HG03575 (cell line): ENCODE data around the gene IGFBP4.
"Not testable (repeated sequence)": the region's sequence is repeated elsewhere in the genome, so short reads cannot be mapped to it uniquely, and the experiment has no call there.

Experiments
- ATAC-seq: cut with Tn5 transposase; IDR thresholded peaks from one replicate; pipeline ENCODE4 v1.9.1; 2021; ENCODE audit not compliant: unreplicated experiment, insufficient number of reproducible peaks, low FRiP score; ENCODE audit errors: extremely low read depth

IGFBP4 gene

DNA sequence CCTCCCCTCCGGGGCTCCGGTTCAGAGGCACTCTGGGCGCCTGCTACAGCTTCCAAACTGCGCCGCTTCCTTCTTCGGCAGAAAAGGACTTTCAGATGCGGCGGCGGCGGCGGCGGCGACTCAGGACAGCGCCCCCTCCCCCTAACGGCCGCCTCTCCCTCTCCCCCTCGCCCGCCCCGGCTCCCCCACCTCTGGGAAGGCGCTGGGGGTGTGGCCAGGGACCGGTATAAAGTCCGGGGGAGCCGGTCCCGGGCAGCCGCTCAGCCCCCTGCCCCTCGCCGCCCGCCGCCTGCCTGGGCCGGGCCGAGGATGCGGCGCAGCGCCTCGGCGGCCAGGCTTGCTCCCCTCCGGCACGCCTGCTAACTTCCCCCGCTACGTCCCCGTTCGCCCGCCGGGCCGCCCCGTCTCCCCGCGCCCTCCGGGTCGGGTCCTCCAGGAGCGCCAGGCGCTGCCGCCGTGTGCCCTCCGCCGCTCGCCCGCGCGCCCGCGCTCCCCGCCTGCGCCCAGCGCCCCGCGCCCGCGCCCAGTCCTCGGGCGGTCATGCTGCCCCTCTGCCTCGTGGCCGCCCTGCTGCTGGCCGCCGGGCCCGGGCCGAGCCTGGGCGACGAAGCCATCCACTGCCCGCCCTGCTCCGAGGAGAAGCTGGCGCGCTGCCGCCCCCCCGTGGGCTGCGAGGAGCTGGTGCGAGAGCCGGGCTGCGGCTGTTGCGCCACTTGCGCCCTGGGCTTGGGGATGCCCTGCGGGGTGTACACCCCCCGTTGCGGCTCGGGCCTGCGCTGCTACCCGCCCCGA lies at the start of gene IGFBP4:
TSS of gene IGFBP4 (plus strand) at position 255 of the 792 bp plus-strand sequence. CDS start at position 541, 286 bp downstream.
- no peak for ATAC-seq

GRCh38 chr17:40399185-40399584 lies 44.1 kb upstream of the IGFBP4 start:
- no peak for ATAC-seq

GRCh38 chr17:40402668-40403067 lies 40.6 kb upstream of the IGFBP4 start:
- no peak for ATAC-seq

DNA sequence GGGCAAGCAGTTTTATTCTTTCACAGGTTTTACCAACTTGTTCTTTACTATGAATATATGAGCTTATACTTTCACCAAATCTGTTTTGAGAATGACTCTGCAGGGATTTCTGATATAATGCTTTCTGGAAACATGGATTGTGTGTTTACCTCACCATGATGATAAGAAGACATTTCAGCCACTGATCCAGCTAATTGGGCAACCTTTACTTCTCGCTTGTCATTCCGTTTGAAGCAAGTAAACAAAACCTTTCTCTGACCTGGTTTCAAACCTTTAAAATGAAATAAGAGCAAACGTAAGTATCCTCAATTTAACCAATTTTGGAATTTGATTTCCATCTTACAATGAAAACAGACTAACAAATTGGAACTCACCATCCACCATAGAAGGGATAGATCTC lies 39.2 kb upstream of the IGFBP4 start:
- no peak for ATAC-seq

DNA sequence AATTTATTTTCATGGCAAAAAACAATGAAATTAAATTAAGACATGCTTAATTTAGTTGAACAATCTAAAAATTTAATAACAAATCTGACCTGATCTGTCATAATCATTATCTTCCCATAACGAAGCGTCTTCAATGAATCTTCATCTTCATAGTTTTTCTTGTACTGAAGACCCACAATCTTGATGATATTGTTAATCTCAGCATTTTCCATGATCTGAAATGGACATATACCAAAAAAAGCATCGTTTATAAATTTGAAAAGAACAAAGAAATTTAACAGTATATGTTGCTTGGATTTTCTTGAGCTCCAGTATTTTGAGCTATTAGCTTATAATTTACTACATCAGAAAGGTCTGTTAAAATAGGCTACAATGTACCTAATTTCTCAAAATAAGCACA lies 35.8 kb upstream of the IGFBP4 start:
- ATAC-seq: no peak

DNA sequence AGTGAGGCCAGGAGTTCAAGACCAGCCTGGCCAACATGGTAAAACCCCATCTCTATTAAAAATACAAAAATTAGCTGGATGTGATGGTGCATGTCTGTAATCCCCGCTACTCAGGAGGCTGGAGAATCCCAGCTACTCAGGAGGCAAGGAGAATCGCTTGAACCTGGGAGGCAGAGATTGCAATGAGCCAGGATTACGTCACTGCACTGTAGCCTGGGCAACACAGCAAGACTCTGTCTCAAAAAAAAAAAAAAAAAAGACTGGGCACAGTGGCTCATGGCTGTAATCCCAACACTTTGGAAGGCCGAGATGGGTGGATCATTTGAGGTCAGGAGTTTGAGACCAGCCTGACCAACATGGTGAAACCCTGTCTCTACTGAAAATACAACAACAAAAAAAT lies 33.7 kb upstream of the IGFBP4 start:
- ATAC-seq: not testable (repeated sequence)

- ATAC-seq: no peak
Observed at GRCh38 chr17:40410082-40410481, 33.2 kb upstream of the IGFBP4 start.

DNA sequence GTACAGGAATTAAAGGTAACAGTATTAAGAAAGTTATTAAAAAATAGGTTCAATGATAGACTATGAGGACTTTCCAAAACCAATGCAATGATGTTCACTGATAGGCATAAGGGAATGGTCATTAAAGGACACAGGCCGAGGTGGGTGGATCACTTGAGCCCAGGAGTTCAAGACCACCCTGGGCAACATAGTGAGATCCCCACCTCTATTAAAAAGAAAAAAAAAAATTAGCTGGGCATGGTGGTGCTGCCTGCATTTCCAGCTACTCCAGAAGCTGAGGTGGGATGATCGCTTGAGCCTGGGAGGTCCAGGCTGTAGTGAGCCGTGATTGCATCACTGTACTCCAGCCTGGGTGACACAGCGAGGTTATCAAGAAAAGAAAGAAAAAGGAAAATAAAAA lies 31.4 kb upstream of the IGFBP4 start:
- ATAC-seq: no peak

- no peak for ATAC-seq
Observed at GRCh38 chr17:40412880-40413279, 30.4 kb upstream of the IGFBP4 start.

GRCh38 chr17:40414312-40414711 lies 28.9 kb upstream of the IGFBP4 start:
- not testable (repeated sequence) for ATAC-seq

GRCh38 chr17:40415390-40415789 lies 27.9 kb upstream of the IGFBP4 start:
- no peak for ATAC-seq

GRCh38 chr17:40416671-40417070 lies 26.6 kb upstream of the IGFBP4 start:
- ATAC-seq: no peak

DNA sequence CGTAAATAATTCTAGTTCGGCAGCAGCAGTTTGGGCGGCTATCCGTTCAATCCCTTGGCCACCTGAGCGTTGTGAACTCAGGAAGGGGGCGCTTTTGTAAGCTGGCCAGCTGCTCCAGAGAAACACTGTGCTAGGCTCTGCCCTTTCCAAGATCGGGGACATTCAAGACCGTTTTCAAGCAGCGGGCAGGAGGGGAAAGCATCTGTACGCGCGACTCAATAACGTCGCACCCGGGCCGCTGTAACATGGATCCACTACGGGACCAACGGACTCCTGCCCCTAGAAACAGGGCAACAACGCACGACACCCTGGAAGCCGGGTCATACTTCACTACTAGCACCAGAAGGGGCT lies 26.0 kb upstream of the IGFBP4 start:
- ATAC-seq: no peak

DNA sequence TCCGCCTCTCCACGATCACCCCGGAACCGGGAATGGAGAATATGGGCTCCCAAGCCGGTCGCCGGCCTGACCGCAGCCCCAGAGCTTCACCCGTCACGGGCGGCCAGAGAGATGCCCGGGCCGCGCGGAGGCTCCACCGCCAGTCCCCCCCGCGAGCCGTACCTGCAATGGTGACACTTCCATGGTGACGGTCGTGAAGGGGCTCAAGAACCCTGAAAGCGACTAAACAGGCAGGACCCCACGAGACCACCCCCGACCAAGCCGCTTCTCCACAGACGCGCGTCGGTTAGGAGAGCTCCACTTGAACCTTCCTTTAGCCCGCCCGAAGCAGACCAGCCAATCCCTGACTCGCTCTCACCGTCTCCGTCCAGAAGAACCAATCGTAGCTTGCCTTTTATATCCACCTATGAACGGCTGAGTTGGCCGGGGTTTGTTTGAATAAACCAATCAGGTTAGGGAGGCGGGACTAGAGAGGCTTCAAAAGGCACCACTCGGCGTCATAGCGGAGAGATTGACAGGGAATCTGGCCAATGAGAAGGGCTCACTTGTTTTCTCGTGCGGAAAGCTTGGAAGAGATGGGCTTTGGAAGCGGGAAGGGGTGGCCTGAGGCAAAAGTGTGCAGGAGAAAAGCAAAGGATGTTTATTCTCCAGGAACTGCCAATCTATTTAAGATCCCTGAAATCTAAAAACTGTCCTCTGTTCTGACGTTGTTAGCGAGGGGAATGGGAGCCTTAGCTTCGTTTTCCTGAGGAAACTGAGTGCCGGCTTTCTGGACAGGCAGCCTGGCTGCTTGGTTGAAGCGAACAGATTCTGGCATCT lies 25.4 kb upstream of the IGFBP4 start, which contains the start of gene TOP2A:
TSS of gene TOP2A (minus strand) at position 288 of the 819 bp plus-strand sequence. CDS start at position 183, 105 bp downstream.
- peak; percentile 87 for ATAC-seq

- no peak for ATAC-seq
Observed at GRCh38 chr17:40418428-40418706, 24.9 kb upstream of the IGFBP4 start.

DNA sequence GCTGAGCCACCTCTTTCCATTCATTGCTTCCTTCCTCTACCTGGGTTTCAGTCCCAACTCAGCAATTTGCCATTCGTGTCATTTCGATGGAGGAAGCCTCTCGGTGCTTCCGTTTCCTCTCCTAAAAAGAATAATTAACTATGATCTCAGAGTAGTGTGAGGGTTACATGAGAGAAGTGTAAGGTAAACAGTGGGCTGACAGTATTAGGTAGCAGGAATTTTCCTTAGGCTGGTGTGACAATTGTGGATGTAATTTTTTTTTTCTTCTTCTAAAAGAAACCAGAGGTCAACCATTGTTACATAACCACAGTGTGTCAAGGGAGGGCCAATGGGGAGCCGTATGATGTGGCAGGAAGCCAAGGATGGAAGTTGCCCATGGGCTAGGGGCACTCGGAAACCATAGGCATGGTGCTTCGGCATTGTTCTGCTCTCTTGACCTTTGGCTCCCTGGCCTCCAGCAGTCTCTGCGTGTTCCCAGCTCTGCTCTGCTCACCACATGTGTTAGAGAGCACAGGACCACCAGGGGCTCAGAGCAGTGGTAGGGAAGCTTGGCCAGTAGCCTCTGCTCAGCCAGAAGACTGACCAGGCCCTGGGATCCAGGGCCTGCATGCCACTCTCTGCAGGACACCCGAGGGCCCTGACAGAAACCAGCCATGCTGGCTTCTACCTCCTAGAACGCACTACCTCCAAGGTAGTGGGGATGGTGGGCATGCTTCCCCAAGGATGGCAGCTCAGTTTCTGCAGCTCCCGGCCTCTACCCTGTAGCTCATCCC lies 23.5 kb upstream of the IGFBP4 start:
- ATAC-seq: no peak

DNA sequence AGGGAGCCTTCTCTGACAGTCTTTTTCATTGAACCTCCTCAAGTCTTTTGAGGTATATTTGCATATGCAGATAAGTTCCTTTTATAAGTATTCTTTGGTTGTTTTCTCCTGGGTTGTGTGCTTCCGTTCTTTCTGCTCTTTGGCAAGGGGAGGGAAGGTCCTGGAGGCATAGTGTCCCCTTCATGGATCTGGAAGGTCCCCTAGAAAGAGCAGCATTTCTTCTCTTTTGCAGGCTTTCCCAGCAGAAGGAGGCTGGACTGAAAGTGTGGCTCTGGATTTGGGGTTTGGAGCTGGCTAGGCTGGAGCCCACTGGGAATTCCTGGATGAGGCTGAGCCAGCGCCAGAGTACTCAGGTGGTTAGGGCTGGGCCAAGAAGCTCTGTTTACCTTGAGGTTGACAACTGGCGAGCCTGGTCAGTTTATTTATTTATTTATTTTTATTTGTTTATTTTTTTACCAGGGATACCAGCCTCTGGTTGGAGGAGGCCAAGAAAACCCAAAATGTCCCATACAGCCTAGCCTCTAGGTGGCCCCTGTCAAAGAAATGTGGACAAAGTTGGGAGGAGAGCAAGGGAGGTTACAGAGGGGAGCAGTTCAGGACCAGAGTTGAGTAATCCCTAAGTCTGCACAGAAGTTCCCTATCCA lies 20.1 kb upstream of the IGFBP4 start:
- no peak for ATAC-seq

- ATAC-seq: no peak
Observed at GRCh38 chr17:40425741-40426140, 17.5 kb upstream of the IGFBP4 start.

GRCh38 chr17:40427002-40427491 lies 16.2 kb upstream of the IGFBP4 start:
- ATAC-seq: no peak
